K562 (cell line): ENCODE measurements around the gene MICAL2. TPM values are rescaled to one million over a fixed set of nuclear protein-coding genes. Genes with fewer than 3 reads are reported as not detected.

Source experiments
- ATAC-seq: fragments of 200-7000 bp; cut with Tn5 transposase; 3 replicates; pipeline ENCODE4 v1.9.1; 2020; ENCODE audit warnings: moderate library complexity
- BruUV-seq: library from RNA; stranded (reverse); fragments of 400-500 nt; replicated peaks from 2 replicates; lab custom pipeline; 2021; lab: Mats Ljungman, UMichigan
- CTCF ChIA-PET: fragments of 300-600 bp; formaldehyde crosslinking; extraction: SDS; loops from one replicate; lab custom pipeline; 2021; ENCODE audit warnings: low intra/inter-chr PET ratio; lab: Yijun Ruan, JAX
- POLR2A ChIA-PET: fragments of 300-600, 350-650 bp; sonication (Branson Sonifier 250); formaldehyde crosslinking; extraction: SDS; loops from one replicate; lab custom pipeline; 2021; ENCODE audit warnings: antibody characterized with exemption, inconsistent platforms; lab: Yijun Ruan, JAX
- DNase-seq, 4 experiments: peaks; one replicate each; pipeline versions ENCODE4 v3.0.0 to v3.0.0-alpha.2; 2011 to 2018; ENCODE audit warnings: low spot score in 3 of 4, mixed read lengths in 3 of 4; ENCODE audit errors: extremely low read depth in 1 of 4
- FAIRE-seq: peaks from 2 replicates; lab custom pipeline; 2011; peaks lifted over from hg19 to GRCh38; lab: Jason Lieb, UNC
- H2AFZ ChIP-seq: 2 replicates; pipeline ENCODE4 v1.6.0; 2011; ENCODE audit warnings: low read depth, low read length, control low read depth, inconsistent platforms
- H3K27ac ChIP-seq: fragments of 200-600 bp; 3 replicates; pipeline ENCODE4 v1.8.0; 2011; ENCODE audit warnings: low read depth, mild to moderate bottlenecking, control low read depth, inconsistent platforms, low read length, moderate library complexity, mixed read lengths; ENCODE audit errors: extremely low read depth
- H3K27me3 ChIP-seq, 2 experiments: fragments of 300-600 bp in 1 of 2; 2 replicates in 1 of 2; 3 replicates in 1 of 2; pipeline versions ENCODE4 v1.6.0 to v1.8.0; 2011; ENCODE audit warnings: inconsistent platforms in 2 of 2, low read length in 2 of 2, mild to moderate bottlenecking in 1 of 2, mixed read lengths in 1 of 2, moderate library complexity in 1 of 2; ENCODE audit not compliant: control insufficient read depth in 2 of 2, insufficient read depth in 2 of 2
- H3K36me3 ChIP-seq: fragments of 300-600 bp; 3 replicates; pipeline ENCODE4 v1.8.0; 2011; ENCODE audit warnings: mild to moderate bottlenecking, low read length, inconsistent platforms; ENCODE audit not compliant: control insufficient read depth, insufficient read depth
- H3K4me1 ChIP-seq, 2 experiments: fragments of 200-600 bp in 1 of 2; replicated peaks in 1 of 2; 2 replicates in 1 of 2; 3 replicates in 1 of 2; pipeline versions ENCODE4 v1.5.1 to v1.8.0; 2011; ENCODE audit warnings: inconsistent platforms in 2 of 2, low read length in 2 of 2, mild to moderate bottlenecking in 1 of 2, mixed read lengths in 1 of 2, moderate library complexity in 1 of 2; ENCODE audit not compliant: control insufficient read depth in 2 of 2, insufficient read depth in 2 of 2
- H3K4me2 ChIP-seq: 2 replicates; pipeline ENCODE4 v1.6.1; 2011; ENCODE audit warnings: low read length, control low read depth, inconsistent platforms, mixed read lengths; ENCODE audit not compliant: insufficient read depth
- H3K4me3 ChIP-seq: fragments of 200-600 bp; sonication (generic), shearing (Covaris generic); 2 replicates; pipeline ENCODE4 v1.5.1; 2016; ENCODE audit warnings: control low read depth, inconsistent platforms
- H3K79me2 ChIP-seq: fragments of 200-600 bp; 3 replicates; pipeline ENCODE4 v1.8.0; 2011; ENCODE audit warnings: low read length, inconsistent platforms; ENCODE audit not compliant: control insufficient read depth, insufficient read depth
- H3K9ac ChIP-seq, 2 experiments: 2 replicates each; pipeline versions ENCODE4 v1.6.0 to v1.6.1; 2011; ENCODE audit warnings: low read depth in 2 of 2, low read length in 2 of 2, control low read depth in 1 of 2, inconsistent platforms in 1 of 2, mild to moderate bottlenecking in 1 of 2, mixed read lengths in 1 of 2; ENCODE audit not compliant: insufficient read depth in 1 of 2
- H3K9me1 ChIP-seq: one replicate; pipeline ENCODE4 v1.6.0; 2011; ENCODE audit warnings: inconsistent platforms, mild to moderate bottlenecking, low read length, moderate library complexity; ENCODE audit not compliant: control insufficient read depth, insufficient read depth
- H3K9me3 ChIP-seq: replicated peaks from 2 replicates; pipeline ENCODE4 v1.5.1; 2011; ENCODE audit warnings: low read depth, low read length, inconsistent platforms; ENCODE audit not compliant: control insufficient read depth, insufficient read depth
- H4K20me1 ChIP-seq: replicated peaks from 2 replicates; pipeline ENCODE4 v1.6.1; 2011; ENCODE audit warnings: low read length, inconsistent platforms, mixed read lengths; ENCODE audit not compliant: control insufficient read depth, insufficient read depth
- BCOR ChIP-seq: fragments of 450-650 bp; IDR thresholded peaks from 2 replicates; pipeline ENCODE4 v1.6.1; 2016
- BRD4 ChIP-seq: fragments of 200-600 bp; sonication (generic); IDR thresholded peaks from 2 replicates; pipeline ENCODE4 v1.6.1; 2017; ENCODE audit warnings: inconsistent platforms
- C11orf30 ChIP-seq: fragments of 450-650 bp; IDR thresholded peaks from 2 replicates; pipeline ENCODE4 v1.6.1; 2016; ENCODE audit warnings: low read depth, mild to moderate bottlenecking
- ETV6 ChIP-seq, 3 experiments: fragments of 150-350 bp in 1 of 3; sonication (generic) in 1 of 3; formaldehyde crosslinking in 1 of 3; IDR thresholded peaks; 2 replicates each; pipeline versions ENCODE4 v1.6.1 to v1.8.0; 2014 to 2022; ENCODE audit warnings: borderline replicate concordance in 2 of 3, low read depth in 2 of 3, antibody characterized with exemption in 1 of 3, low read length in 1 of 3, mild to moderate bottlenecking in 1 of 3, missing genetic modification reagents in 1 of 3
- KLF10 ChIP-seq: fragments of 250-450 bp; sonication (Bioruptor Pico); IDR thresholded peaks from 2 replicates; pipeline ENCODE4 v1.6.1; 2021; ENCODE audit warnings: matching md5 sums
- NCOA4 ChIP-seq: fragments of 450-650 bp; IDR thresholded peaks from 2 replicates; pipeline ENCODE4 v1.6.1; 2018; ENCODE audit warnings: mild to moderate bottlenecking; ENCODE audit not compliant: partially characterized antibody
- NR2C2 ChIP-seq, 2 experiments: fragments of 200-800 bp in 1 of 2; sonication (Bioruptor generic) in 1 of 2; sonication (generic) in 1 of 2; formaldehyde crosslinking in 1 of 2; IDR thresholded peaks; 2 replicates each; pipeline versions ENCODE4 v1.6.1 to v1.8.0; 2016 to 2022; ENCODE audit warnings: mild to moderate bottlenecking in 1 of 2, missing compliant biosample characterization in 1 of 2, missing genetic modification characterization in 1 of 2, missing genetic modification reagents in 1 of 2
- RFX5 ChIP-seq: IDR thresholded peaks from 2 replicates; pipeline ENCODE4 v1.6.1; 2011; ENCODE audit warnings: low read depth, mild to moderate bottlenecking, improper control_type of control experiment, low read length
- SIN3A ChIP-seq, 2 experiments: fragments of 150-350 bp in 1 of 2; IDR thresholded peaks; 2 replicates each; pipeline ENCODE4 v1.6.1; 2011 to 2016; ENCODE audit warnings: borderline replicate concordance in 2 of 2, low read depth in 2 of 2, low read length in 2 of 2, mild to moderate bottlenecking in 2 of 2, moderate library complexity in 2 of 2; ENCODE audit not compliant: control insufficient read depth in 1 of 2
- SMAD3 ChIP-seq: fragments of 450-650 bp; formaldehyde crosslinking; conservative IDR thresholded peaks from 2 replicates; pipeline ENCODE4 v1.4.0; 2020; ENCODE audit warnings: mild to moderate bottlenecking
- SMARCA4 ChIP-seq: fragments of 450-650 bp; IDR thresholded peaks from 2 replicates; pipeline ENCODE4 v1.6.1; 2016
- XRCC4 ChIP-seq: IDR thresholded peaks from one replicate; pipeline ENCODE4 v1.6.1; 2011; ENCODE audit not compliant: insufficient read depth, insufficient read length; ENCODE audit errors: extremely low read depth
- WGBS: fragments of 100-300 bp; shearing (Covaris generic); methylation state at CpG from one replicate; pipeline ENCODE4 v1.1.6; 2016; ENCODE audit warnings: low coverage, mixed read lengths; ENCODE audit not compliant: insufficient coverage; ENCODE audit errors: missing lambda C conversion rate; 5-methylcytosine and 5-hydroxymethylcytosine counted together
- in situ Hi-C: fragments of 300-500 bp; cut with MboI; formaldehyde crosslinking; loops from 4 replicates; pipeline ENCODE4 v1.15.0; 2018; ENCODE audit warnings: inconsistent platforms, mixed read lengths
- intact Hi-C: fragments of 100-400 bp; cut with micrococcal nuclease; formaldehyde crosslinking; loops from 2 replicates; pipeline ENCODE4 v1.14.2; 2022
- polyA plus RNA-seq, 8 experiments: library from polyadenylated mRNA; depleted of rRNA in 4 of 8; stranded (reverse) in 5 of 8; unstranded in 3 of 8; fragments of >200 nt; fragmentation: Nextera tagmentation in 2 of 8; fragmentation: Illumina TruSeq in 1 of 8; extraction: Ambion mirVana in 2 of 8; extraction: Trizol in 1 of 8; gene quantifications; 2 replicates each; pipeline versions ENCODE4 v1.2.1 to v1.2.3, GENCODE V29; 2011 to 2014; ENCODE audit warnings: inconsistent platforms in 1 of 8, missing spikeins in 1 of 8
- total RNA-seq, 7 experiments: library from RNA; depleted of rRNA in 6 of 7; stranded (reverse); fragments of >200 nt in 6 of 7; fragmentation: Illumina TruSeq in 2 of 7; extraction: Trizol in 2 of 7; gene quantifications; 2 replicates each; pipeline versions ENCODE4 v1.2.1 to v1.2.3, GENCODE V29; 2011 to 2021; ENCODE audit warnings: low replicate concordance in 1 of 7
- TF ChIP-seq, protein P1 (sequence below): fragments of 450-650 bp; formaldehyde crosslinking; IDR thresholded peaks from 2 replicates; pipeline ENCODE4 v1.4.0; 2020; ENCODE audit warnings: mild to moderate bottlenecking
- TF ChIP-seq, protein P2 (sequence below): fragments of 450-650 bp; IDR thresholded peaks from 2 replicates; pipeline ENCODE4 v1.6.1; 2014; ENCODE audit warnings: low read depth, mild to moderate bottlenecking, moderate library complexity, borderline replicate concordance
- TF ChIP-seq, protein P3 (sequence below): fragments of 250-450 bp; sonication (Bioruptor Pico); IDR thresholded peaks from 2 replicates; pipeline ENCODE4 v1.8.0; 2022; ENCODE audit warnings: inconsistent platforms, mild to moderate bottlenecking, moderate library complexity, borderline replicate concordance
- TF ChIP-seq, protein P4 (sequence below): sonication (generic); IDR thresholded peaks from 2 replicates; pipeline ENCODE4 v1.6.1; 2016

The MICAL2 gene
- total and polyA plus RNA-seq, 9 of the 15 experiments (the other 6 are each of a cell fraction or from before 2014, with no cell fraction given) = 4.7 to 64.2 (median 33.6) TPM

DNA sequence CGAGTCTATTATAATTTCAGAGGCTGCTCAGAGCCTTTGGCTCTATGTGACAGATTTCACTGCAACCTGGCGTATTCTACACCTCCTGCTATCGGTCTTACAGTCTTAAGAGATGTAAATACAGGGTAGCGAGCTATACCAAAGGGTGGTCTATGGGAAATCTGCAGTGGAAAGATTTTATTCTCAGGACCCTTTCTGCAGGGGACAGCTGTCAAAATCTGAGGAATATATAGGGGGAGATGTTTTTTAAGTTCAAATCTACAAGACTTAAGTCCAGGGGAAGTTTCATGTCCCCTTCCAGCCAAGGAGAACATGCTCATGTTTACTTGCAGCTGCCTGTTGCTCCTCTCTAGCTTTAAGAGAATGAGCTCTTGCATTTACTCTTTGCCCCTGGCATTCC, 62.7 kb downstream of the MICAL2 start (continued):
- TF ChIP-seq XRCC4 (no peak), NCOA4 (no peak), SIN3A (IDR thresholded peaks at IDR 0.05; ENCODE audit: borderline replicate concordance in 2 of 2, control insufficient read depth in 1 of 2, low read depth in 2 of 2, low read length in 2 of 2) (no peak), SMARCA4 (no peak), C11orf30 (no peak)
- TF ChIP-seq, protein P1, sequence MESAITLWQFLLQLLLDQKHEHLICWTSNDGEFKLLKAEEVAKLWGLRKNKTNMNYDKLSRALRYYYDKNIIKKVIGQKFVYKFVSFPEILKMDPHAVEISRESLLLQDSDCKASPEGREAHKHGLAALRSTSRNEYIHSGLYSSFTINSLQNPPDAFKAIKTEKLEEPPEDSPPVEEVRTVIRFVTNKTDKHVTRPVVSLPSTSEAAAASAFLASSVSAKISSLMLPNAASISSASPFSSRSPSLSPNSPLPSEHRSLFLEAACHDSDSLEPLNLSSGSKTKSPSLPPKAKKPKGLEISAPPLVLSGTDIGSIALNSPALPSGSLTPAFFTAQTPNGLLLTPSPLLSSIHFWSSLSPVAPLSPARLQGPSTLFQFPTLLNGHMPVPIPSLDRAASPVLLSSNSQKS (CRISPR knock-in tag) = no peak
- TF ChIP-seq, protein P2, sequence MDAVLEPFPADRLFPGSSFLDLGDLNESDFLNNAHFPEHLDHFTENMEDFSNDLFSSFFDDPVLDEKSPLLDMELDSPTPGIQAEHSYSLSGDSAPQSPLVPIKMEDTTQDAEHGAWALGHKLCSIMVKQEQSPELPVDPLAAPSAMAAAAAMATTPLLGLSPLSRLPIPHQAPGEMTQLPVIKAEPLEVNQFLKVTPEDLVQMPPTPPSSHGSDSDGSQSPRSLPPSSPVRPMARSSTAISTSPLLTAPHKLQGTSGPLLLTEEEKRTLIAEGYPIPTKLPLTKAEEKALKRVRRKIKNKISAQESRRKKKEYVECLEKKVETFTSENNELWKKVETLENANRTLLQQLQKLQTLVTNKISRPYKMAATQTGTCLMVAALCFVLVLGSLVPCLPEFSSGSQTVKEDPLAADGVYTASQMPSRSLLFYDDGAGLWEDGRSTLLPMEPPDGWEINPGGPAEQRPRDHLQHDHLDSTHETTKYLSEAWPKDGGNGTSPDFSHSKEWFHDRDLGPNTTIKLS = no peak

DNA sequence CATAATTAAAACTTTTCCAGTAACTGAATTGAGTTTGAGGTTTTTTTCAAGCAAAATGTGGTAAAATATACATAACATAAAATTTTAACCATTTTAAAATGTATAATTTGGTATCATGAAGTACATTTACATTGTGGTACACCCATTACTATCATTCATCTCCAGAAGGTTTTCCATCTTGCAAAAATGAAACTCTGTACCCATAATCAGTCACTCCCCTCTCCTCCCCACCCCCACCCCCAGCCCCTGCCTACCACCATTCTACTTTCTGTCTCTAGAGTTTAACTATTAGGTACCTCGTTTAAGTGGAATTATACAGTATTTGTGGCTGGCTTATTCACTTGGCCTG, 63.7 kb downstream of the MICAL2 start:
- peaks cover 24% of the 10 kb centered on the region; the same call in 2 of the 3 replicates for H3K79me2 ChIP-seq
- peak overlapping the region; percentile 44 for H3K4me2 ChIP-seq
- H3K36me3 ChIP-seq = peaks cover 2% of the 10 kb centered on the region; the same call in 2 of the 3 replicates
- DNase-seq (no peak), ATAC-seq (no peak), FAIRE-seq (no peak)
- BruUV-seq = no TSS peak
- H3K9me1 ChIP-seq = no peaks in the 10 kb centered on the region
- in situ Hi-C loops (no loop called here), intact Hi-C loops (no loop called here)
- ChIA-PET CTCF (interaction anchor here (0.6 kb wide), 1 partner anchor 140 kb away, joined by 3 read pairs; no protein-coding TSS in a partner anchor), POLR2A (interaction anchor here (2.4 kb wide), 1 partner anchor 9 kb away, joined by 8 read pairs; no protein-coding TSS in a partner anchor)
- H2AFZ ChIP-seq = peak overlapping the region; percentile 74
- H3K9me3 ChIP-seq = no peaks in the 10 kb centered on the region
- H3K27ac ChIP-seq = peak overlapping the region; percentile 71
- no peak overlapping the region for H3K4me3 ChIP-seq
- 0% methylated on average over 1 of the region's 1 CpG for WGBS
- no peaks in the 10 kb centered on the region for H4K20me1 ChIP-seq
- no peaks in the 10 kb centered on the region for H3K27me3 ChIP-seq
- H3K4me1 ChIP-seq = peaks cover 14 to 57% of the 10 kb centered on the region in 2 experiments
- H3K9ac ChIP-seq = peak overlapping the region in 1 of 2 experiments; percentile 37; a peak in 2 of 4 replicates
- no peak for TF ChIP-seq KLF10 (CRISPR knock-in tag)
- no peak for TF ChIP-seq ETV6 (IDR thresholded peaks at IDR 0.05; ENCODE audit: borderline replicate concordance in 1 of 2, low read depth in 2 of 2, low read length in 1 of 2)
- no peak for TF ChIP-seq ETV6 (CRISPR knock-in tag; IDR thresholded peaks at IDR 0.05; ENCODE audit: borderline replicate concordance)
- TF ChIP-seq NR2C2 (CRISPR knock-in tag; IDR thresholded peaks at IDR 0.05) = no peak
- TF ChIP-seq NR2C2 (tag; IDR thresholded peaks at IDR 0.05) = 0 out of 2 replicates have a peak, but pooled peaks have one; percentile 8
- TF ChIP-seq BCOR = no peak
- TF ChIP-seq SMAD3 (CRISPR knock-in tag) = no peak
- no peak for TF ChIP-seq RFX5
- TF ChIP-seq, protein P3, sequence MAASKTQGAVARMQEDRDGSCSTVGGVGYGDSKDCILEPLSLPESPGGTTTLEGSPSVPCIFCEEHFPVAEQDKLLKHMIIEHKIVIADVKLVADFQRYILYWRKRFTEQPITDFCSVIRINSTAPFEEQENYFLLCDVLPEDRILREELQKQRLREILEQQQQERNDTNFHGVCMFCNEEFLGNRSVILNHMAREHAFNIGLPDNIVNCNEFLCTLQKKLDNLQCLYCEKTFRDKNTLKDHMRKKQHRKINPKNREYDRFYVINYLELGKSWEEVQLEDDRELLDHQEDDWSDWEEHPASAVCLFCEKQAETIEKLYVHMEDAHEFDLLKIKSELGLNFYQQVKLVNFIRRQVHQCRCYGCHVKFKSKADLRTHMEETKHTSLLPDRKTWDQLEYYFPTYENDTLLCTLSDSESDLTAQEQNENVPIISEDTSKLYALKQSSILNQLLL (CRISPR knock-in tag) = no peak
- TF ChIP-seq, protein P4, sequence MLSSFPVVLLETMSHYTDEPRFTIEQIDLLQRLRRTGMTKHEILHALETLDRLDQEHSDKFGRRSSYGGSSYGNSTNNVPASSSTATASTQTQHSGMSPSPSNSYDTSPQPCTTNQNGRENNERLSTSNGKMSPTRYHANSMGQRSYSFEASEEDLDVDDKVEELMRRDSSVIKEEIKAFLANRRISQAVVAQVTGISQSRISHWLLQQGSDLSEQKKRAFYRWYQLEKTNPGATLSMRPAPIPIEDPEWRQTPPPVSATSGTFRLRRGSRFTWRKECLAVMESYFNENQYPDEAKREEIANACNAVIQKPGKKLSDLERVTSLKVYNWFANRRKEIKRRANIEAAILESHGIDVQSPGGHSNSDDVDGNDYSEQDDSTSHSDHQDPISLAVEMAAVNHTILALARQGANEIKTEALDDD = no peak
- TF ChIP-seq BRD4 = no peak
